GM12878 (cell line): ENCODE data around the gene MAST4. TPM values are rescaled to one million over a fixed set of nuclear protein-coding genes. Genes with fewer than 3 reads are reported as not detected.

Source experiments
- ATAC-seq: fragments of 200-7000 bp; cut with Tn5 transposase; 3 replicates; pipeline ENCODE4 v1.9.1; 2020; ENCODE audit warnings: mild to moderate bottlenecking, moderate library complexity
- BruUV-seq: library from RNA; stranded (reverse); fragments of 400-500 nt; replicated peaks from 2 replicates; lab custom pipeline; 2021; lab: Mats Ljungman, UMichigan
- CTCF ChIA-PET: fragments of 300-600 bp; sonication (Branson Sonifier 250); formaldehyde crosslinking; extraction: SDS; loops from one replicate; lab custom pipeline; 2021; ENCODE audit warnings: inconsistent platforms; lab: Yijun Ruan, JAX
- POLR2A ChIA-PET: fragments of 350-600 bp; formaldehyde crosslinking; extraction: SDS; loops from one replicate; lab custom pipeline; 2021; ENCODE audit warnings: inconsistent platforms; lab: Charles Lee
- RAD21 ChIA-PET: fragments of 300-600 bp; sonication (Branson Sonifier 250); formaldehyde crosslinking; loops from one replicate; lab custom pipeline; 2023; ENCODE audit warnings: antibody characterized with exemption; ENCODE audit not compliant: unreplicated experiment; lab: Charles Lee
- SMC1A ChIA-PET: fragments of 300-600 bp; sonication (Branson Sonifier 250); formaldehyde crosslinking; loops from one replicate; lab custom pipeline; 2023; ENCODE audit not compliant: unreplicated experiment, uncharacterized antibody; lab: Charles Lee
- DNase-seq: peaks from one replicate; pipeline ENCODE4 v3.0.0-alpha.2; 2011; ENCODE audit warnings: low read depth, low spot score
- FAIRE-seq: peaks from 3 replicates; lab custom pipeline; 2011; peaks lifted over from hg19 to GRCh38; lab: Jason Lieb, UNC
- H2AFZ ChIP-seq: 2 replicates; pipeline ENCODE4 v1.6.0; 2011; ENCODE audit warnings: low read depth, low read length, control low read depth; ENCODE audit not compliant: control insufficient read depth
- H3K27ac ChIP-seq: 2 replicates; pipeline ENCODE4 v1.5.1; 2011; ENCODE audit warnings: control low read depth; ENCODE audit not compliant: control insufficient read depth, insufficient read depth
- H3K27me3 ChIP-seq, 2 experiments: replicated peaks in 1 of 2; 2 replicates each; pipeline versions ENCODE4 v1.6.0 to v1.6.1; 2011; ENCODE audit warnings: low read length in 1 of 2; ENCODE audit not compliant: control insufficient read depth in 2 of 2, insufficient read depth in 2 of 2
- H3K36me3 ChIP-seq, 2 experiments: 2 replicates each; pipeline ENCODE4 v1.5.1; 2011; ENCODE audit warnings: low read length in 1 of 2; ENCODE audit not compliant: control insufficient read depth in 2 of 2, insufficient read depth in 2 of 2
- H3K4me1 ChIP-seq: 2 replicates; pipeline ENCODE4 v1.6.1; 2011; ENCODE audit warnings: mild to moderate bottlenecking, low read length, moderate library complexity, mixed read lengths; ENCODE audit not compliant: control insufficient read depth, insufficient read depth
- H3K4me2 ChIP-seq: 2 replicates; pipeline ENCODE4 v1.6.0; 2011; ENCODE audit warnings: control low read depth; ENCODE audit not compliant: control insufficient read depth, insufficient read depth
- H3K4me3 ChIP-seq: fragments of 200-600 bp; sonication (generic); 2 replicates; pipeline ENCODE4 v1.5.1; 2016
- H3K79me2 ChIP-seq: 2 replicates; pipeline ENCODE4 v1.6.0; 2011; ENCODE audit warnings: low read length; ENCODE audit not compliant: control insufficient read depth, insufficient read depth
- H3K9ac ChIP-seq: 2 replicates; pipeline ENCODE4 v1.8.0; 2011; ENCODE audit warnings: low read length, control low read depth, mixed read lengths; ENCODE audit not compliant: control insufficient read depth, insufficient read depth
- H3K9me3 ChIP-seq: replicated peaks from 3 replicates; pipeline ENCODE4 v1.5.1; 2011; ENCODE audit warnings: mild to moderate bottlenecking, low read length; ENCODE audit not compliant: control insufficient read depth, insufficient read depth
- H4K20me1 ChIP-seq: 2 replicates; pipeline ENCODE4 v1.6.0; 2011; ENCODE audit not compliant: control insufficient read depth, insufficient read depth
- JUND ChIP-seq: IDR thresholded peaks from 2 replicates; pipeline ENCODE4 v1.6.1; 2012; ENCODE audit warnings: low read depth, mild to moderate bottlenecking, low read length, improper control_type of control experiment, moderate library complexity
- NFYA ChIP-seq: IDR thresholded peaks from 2 replicates; pipeline ENCODE4 v1.6.1; 2011; ENCODE audit warnings: low read depth, mild to moderate bottlenecking, low read length, improper control_type of control experiment, borderline replicate concordance
- POLR2AphosphoS5 ChIP-seq: IDR thresholded peaks from 2 replicates; pipeline ENCODE4 v1.6.1; 2011; ENCODE audit warnings: mild to moderate bottlenecking, low read length, inconsistent platforms
- RBBP5 ChIP-seq: fragments of 200-600 bp; sonication (generic); conservative IDR thresholded peaks from 2 replicates; pipeline ENCODE4 v1.6.1; 2016
- WGBS: methylation state at CpG from one replicate; pipeline ENCODE4 v1.1.6; 2016; ENCODE audit warnings: low lambda C conversion rate; ENCODE audit not compliant: insufficient replicate concordance, insufficient coverage; ENCODE audit errors: missing lambda C conversion rate; 5-methylcytosine and 5-hydroxymethylcytosine counted together
- in situ Hi-C: fragments of 300-500 bp; cut with MboI; formaldehyde crosslinking; loops from 9 replicates; pipeline ENCODE4 v1.14.3; 2018; ENCODE audit warnings: mixed read lengths
- intact Hi-C: fragments of 100-400 bp; cut with micrococcal nuclease; formaldehyde crosslinking; loops from one replicate; pipeline ENCODE4 v1.14.2; 2022; ENCODE audit not compliant: unreplicated experiment
- polyA plus RNA-seq, 11 experiments: library from polyadenylated mRNA; depleted of rRNA in 4 of 11; unstranded in 6 of 11; stranded (reverse) in 5 of 11; fragments of >200 nt; fragmentation: Nextera tagmentation in 4 of 11; fragmentation: Illumina TruSeq in 1 of 11; extraction: Ambion mirVana in 4 of 11; extraction: Trizol in 1 of 11; gene quantifications; 1 replicate in 1 of 11; 2 replicates in 10 of 11; pipeline versions ENCODE4 v1.2.1 to v1.2.3, GENCODE V29; 2011 to 2016; ENCODE audit warnings: inconsistent platforms in 2 of 11, missing spikeins in 2 of 11, low read depth in 1 of 11
- total RNA-seq, 4 experiments: library from RNA; depleted of rRNA in 3 of 4; stranded (reverse); fragments of >200 nt in 3 of 4; fragmentation: Illumina TruSeq in 1 of 4; extraction: Trizol in 1 of 4; gene quantifications; 2 replicates each; pipeline versions ENCODE4 v1.2.1 to v1.2.3, GENCODE V29; 2013 to 2021
- TF ChIP-seq, protein P1 (sequence below): fragments of 450-650 bp; formaldehyde crosslinking; IDR thresholded peaks from 2 replicates; pipeline ENCODE4 v1.4.0; 2020; ENCODE audit warnings: mild to moderate bottlenecking, moderate library complexity

Gene MAST4
- total and polyA plus RNA-seq, 10 of the 15 experiments (the other 5 are each of a cell fraction or from before 2014, with no cell fraction given): 0.02 to 1.6 (median 0.29) TPM; not detected in 1

DNA sequence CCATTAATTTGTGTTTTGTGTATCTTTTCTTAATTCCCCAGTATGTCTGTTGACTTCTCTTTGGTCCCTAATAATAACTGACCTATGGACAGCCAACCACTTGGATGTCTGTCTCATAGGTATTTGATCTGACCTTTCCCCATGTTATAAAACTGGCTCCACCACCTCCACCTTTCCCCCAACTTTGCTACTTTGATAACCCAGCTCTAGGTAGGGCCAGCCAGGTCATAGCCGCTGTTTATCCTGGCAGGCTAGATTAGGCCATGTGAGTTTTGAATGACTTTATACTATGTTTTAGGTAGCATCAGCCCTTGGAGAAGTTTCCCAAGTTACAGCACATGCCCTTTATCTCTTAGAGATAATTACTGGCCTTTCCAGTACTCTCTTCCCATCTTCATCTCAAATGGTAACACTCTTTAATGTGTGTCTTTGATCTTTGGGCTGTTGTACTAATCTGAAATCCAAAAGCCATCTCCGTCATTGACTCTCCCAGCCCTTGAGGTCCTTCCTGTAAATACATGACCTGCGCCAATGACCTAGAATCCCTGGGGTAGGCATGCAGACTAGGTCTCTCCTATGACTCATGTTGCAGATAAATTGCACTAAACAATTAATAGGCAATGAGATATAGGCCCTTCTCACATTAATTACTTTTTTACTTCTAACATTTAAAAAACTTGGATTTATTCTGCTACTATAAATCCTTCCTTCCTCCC is 447.8 kb downstream of the MAST4 start:
- TF ChIP-seq JUND: no peak
- no peak for TF ChIP-seq RBBP5
- no peak for TF ChIP-seq POLR2AphosphoS5
- TF ChIP-seq, protein P1, sequence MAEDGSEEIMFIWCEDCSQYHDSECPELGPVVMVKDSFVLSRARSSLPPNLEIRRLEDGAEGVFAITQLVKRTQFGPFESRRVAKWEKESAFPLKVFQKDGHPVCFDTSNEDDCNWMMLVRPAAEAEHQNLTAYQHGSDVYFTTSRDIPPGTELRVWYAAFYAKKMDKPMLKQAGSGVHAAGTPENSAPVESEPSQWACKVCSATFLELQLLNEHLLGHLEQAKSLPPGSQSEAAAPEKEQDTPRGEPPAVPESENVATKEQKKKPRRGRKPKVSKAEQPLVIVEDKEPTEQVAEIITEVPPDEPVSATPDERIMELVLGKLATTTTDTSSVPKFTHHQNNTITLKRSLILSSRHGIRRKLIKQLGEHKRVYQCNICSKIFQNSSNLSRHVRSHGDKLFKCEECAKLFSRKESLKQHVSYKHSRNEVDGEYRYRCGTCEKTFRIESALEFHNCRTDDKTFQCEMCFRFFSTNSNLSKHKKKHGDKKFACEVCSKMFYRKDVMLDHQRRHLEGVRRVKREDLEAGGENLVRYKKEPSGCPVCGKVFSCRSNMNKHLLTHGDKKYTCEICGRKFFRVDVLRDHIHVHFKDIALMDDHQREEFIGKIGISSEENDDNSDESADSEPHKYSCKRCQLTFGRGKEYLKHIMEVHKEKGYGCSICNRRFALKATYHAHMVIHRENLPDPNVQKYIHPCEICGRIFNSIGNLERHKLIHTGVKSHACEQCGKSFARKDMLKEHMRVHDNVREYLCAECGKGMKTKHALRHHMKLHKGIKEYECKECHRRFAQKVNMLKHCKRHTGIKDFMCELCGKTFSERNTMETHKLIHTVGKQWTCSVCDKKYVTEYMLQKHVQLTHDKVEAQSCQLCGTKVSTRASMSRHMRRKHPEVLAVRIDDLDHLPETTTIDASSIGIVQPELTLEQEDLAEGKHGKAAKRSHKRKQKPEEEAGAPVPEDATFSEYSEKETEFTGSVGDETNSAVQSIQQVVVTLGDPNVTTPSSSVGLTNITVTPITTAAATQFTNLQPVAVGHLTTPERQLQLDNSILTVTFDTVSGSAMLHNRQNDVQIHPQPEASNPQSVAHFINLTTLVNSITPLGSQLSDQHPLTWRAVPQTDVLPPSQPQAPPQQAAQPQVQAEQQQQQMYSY (CRISPR knock-in tag): no peak
- no peak for TF ChIP-seq NFYA
- RAD21 ChIA-PET: no interaction called here

More for the DNA sequence above, 447.8 kb downstream of the MAST4 start:
- DNase-seq (no peak), FAIRE-seq (no peak), ATAC-seq (no peak)
- Histone ChIP-seq H3K9ac (no peak overlapping the region), H3K4me1 (no peaks in the 10 kb centered on the region), H2AFZ (no peak overlapping the region), H4K20me1 (no peaks in the 10 kb centered on the region), H3K79me2 (no peaks in the 10 kb centered on the region), H3K9me3 (no peaks in the 10 kb centered on the region), H3K27ac (no peak overlapping the region), H3K27me3 (no peaks in the 10 kb centered on the region; a peak in 1 of 4 replicates), H3K4me2 (no peak overlapping the region), H3K4me3 (no peak overlapping the region), H3K36me3 (no peaks in the 10 kb centered on the region)
- in situ Hi-C loops (no loop called here), intact Hi-C loops (no loop called here)
- ChIA-PET SMC1A (no interaction called here), CTCF (no interaction called here), POLR2A (no interaction called here)
- BruUV-seq: no TSS peak
- 85% methylated on average over 3 of the region's 3 CpGs for WGBS
